Measurements from ENCODE around the gene WARS2.

GRCh38 chr1:119159111-119159510 is 18.7 kb upstream of the WARS2 start:
- no peak for TF ChIP-seq FOXM1 (IDR thresholded peaks at IDR 0.05; ENCODE audit: borderline replicate concordance, low read depth)
- TF ChIP-seq TAF1 (IDR thresholded peaks at IDR 0.05; ENCODE audit: low read depth): no peak
- TF ChIP-seq MAX (IDR thresholded peaks at IDR 0.05): no peak
- TF ChIP-seq EP300 (IDR thresholded peaks at IDR 0.05; ENCODE audit: borderline replicate concordance): no peak
- TF ChIP-seq CREB1 (IDR thresholded peaks at IDR 0.05; ENCODE audit: low read depth): no peak
- no peak for TF ChIP-seq YY1 (IDR thresholded peaks at IDR 0.05; ENCODE audit: low read depth)
- TF ChIP-seq ZBTB7A (IDR thresholded peaks at IDR 0.05; ENCODE audit: low read depth): no peak
- no peak for TF ChIP-seq RAD21 (IDR thresholded peaks at IDR 0.05; ENCODE audit: low read depth)
- no peak for TF ChIP-seq EGR1 (IDR thresholded peaks at IDR 0.05)
